NK-92 (cell line): ENCODE results near the gene GTF2E1.
"Not testable (repeated sequence)": the region's sequence is repeated elsewhere in the genome, so short reads cannot be mapped to it uniquely, and the experiment has no call there.

Experiments used
- DNase-seq: peaks from one replicate; lab custom pipeline; 2025; ENCODE audit not compliant: unreplicated experiment; lab: John Stamatoyannopoulos, UW

The GTF2E1 gene

DNA sequence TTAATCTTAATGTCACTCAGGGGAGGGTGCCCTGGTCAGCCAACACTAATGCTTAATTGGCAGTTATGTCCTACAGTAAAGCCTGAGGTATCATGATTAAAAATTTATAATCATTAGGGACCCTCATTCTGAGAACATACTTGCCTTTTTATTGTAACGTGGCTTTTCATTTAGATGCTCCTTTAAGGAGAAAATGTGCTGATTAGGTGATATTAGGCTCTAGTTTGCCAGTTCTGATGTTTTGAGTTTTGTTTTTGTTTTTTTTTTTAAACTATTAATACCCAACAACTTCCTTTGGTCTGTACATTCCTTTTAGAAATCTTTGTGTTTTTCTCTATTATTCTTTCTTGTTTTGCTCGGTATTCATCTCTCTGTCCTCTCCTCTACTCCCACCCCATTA is 10.3 kb downstream of the GTF2E1 start:
- no peak for DNase-seq

DNA sequence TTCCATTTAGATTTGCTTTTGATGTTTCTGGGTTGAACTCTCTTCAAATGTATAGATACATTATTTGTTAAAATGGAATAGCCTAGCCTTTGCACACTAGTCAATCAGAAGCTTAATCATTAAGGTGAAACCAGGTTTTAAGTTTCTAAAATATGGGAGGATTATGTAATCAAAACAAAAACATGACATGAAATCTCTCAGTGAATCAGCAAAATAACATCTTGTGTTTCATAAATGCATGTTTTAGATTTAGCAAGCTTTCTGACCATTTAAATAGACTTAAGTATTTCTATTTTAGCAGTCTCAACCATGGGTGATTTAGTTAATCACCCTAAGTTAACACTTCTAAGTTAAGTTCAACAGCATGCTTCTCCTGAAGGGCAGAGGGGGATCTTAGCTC is 11.3 kb downstream of the GTF2E1 start:
- DNase-seq, result no peak

DNA sequence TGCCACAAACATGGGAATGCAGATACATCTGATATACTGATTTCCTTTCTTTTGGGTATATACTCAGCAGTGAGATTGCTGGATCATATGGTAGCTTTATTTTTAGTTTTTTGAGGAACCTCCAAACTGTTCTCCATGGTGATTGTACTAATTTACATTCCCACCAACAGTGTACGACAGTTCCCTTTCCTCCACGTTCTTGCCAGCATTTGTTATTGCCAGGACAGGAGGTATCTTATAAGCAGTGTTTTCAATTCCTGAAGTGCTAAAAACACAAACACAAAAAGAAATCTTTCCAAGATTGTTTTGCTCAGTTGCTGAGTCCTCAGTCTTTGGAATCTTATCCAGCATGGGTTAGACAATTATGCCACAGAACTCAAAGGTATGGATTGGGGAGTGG is 13.5 kb downstream of the GTF2E1 start:
- DNase-seq, result no peak

DNA sequence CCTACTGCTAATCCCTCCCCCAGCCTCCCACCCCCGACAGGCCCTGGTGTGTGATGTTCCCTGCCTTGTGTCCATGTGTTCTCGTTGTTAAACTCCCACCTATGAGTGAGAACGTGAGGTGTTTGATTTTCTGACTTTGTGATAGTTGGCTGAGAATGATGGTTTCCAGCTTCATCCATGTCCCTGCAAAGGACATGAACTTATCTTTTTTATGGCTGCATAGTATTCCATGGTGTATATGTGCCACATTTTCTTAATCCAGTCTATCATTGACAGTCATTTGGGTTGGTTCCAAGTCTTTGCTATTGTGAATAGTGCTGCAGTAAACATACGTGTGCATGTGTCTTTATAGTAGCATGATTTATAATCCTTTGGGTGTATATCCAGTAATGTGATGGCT is 16.0 kb downstream of the GTF2E1 start:
- DNase-seq, result not testable (repeated sequence)

DNA sequence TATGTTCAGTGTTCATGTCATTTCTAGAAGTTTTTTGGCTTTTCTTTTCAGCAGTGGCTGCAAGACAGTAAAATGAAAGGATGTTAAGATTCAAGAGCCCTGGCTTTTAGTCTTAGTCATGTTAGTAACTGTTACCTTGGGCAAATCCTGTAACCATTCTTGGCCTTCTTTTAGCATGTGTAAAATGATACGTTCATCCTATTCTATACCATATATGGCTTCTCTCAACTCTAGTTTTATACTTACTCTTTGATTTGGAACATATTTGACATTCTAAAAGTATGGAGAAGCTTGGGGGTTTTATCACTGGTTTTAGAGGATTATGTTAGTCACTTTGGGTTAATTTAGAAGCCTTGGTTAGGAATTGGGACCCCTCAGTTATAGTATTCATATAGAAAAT is 20.1 kb downstream of the GTF2E1 start:
- DNase-seq, result no peak

DNA sequence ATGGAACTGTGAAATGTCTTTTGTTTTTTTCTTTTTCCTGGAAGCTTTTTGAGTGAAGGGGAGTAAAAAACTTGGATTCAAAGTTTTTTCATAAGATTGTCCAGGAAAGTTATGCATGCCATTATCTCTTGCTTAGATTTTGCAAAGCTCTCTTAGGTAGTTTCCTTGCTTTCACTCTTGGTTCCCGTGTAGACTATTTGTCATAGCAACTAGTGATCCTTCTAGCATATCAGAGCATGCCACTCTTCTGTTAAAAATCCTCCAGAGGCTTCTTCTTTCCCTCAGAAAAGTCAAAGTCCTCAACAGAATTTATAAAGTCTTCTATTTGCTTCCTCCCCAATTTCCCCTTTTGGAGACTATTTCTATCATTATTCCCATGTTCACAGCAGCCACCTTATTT is 21.1 kb downstream of the GTF2E1 start:
- no peak for DNase-seq

DNA sequence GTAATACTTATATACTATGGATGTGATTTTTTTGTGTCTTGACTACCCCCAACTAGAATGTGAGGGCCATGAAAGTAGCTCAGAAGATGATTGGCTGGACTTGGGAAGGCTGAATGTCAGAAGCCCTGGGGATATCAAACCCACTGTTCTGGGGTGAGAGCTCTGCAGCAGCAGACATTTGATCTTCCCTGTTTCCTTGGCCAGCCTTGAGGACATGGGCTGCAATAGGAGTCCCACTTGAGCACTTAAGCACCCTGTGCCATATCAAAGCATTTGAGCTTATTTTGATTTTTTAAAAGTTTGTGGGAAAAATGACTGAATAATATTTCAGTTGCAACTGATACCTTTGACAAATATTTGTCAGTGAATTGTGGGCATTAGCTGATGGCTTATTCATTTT is 21.7 kb downstream of the GTF2E1 start:
- no peak for DNase-seq

DNA sequence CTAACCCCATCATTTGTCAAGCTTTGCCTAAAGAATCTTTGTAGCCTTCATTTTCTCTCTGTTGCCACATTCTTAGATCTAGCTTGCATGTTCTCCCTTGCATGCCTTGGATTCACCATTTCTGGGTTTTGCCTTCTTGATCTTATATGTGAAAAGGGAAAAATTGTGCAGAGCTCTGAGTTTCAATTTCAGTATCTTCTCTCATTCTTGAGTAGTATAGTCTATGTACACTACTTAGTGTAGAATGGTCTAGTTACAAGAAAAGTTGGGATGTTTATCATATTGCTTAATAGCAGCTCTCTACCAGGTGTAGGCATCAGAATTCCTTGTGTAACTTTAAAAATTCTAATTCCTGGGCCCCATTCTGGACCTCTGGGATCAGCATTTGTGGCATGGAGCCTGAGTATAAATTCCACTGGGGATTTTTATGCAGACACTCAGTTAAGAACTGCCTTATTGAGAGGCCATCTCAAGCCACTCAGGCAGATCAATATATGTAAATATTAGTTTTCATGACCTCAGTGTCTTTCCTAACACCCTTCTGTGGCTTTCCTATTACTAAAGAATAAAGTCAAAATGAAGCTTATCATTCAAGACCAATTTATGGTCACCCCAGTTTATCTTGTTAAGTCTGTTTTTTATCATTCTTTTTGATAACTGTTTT is 23.4 kb downstream of the GTF2E1 start:
- DNase-seq, result no peak

DNA sequence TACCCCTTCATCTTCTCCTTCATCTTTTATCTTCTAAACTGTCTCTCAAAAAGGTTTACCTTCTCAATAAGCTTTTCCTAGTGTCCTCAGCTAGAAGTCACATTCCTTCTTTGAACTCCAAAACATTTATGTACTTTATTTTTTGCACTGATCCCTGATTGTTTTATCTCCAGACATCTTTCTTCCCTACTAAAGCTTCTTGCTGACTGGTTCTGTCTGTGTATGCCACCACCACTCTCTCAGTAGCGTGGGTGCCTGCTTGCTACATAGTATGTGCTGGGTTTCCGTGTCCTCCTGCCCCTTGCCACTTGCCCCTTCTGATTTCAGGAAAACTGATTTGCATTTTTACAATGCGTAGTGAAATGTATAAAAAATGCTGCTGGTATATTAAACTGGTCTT is 24.0 kb downstream of the GTF2E1 start:
- DNase-seq, result no peak

DNA sequence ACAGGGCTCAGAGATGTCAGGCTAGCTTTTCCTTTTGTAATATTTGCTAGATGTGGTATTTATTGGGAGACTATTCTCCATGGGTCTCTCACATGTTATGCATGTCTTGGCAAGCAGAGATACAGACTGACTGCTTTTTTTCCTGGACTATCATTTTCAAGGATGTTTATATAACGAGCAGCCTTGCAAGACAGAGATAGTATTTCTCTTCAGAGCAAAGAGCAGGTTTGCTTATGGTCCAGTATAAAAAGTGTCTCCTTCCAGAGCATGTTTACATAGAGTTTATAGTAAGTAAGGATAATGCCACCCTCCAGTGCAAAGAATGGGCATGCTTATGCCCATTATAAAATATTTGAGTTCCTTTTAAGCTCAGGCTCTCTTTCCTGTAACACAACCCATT is 24.6 kb downstream of the GTF2E1 start:
- no peak for DNase-seq

DNA sequence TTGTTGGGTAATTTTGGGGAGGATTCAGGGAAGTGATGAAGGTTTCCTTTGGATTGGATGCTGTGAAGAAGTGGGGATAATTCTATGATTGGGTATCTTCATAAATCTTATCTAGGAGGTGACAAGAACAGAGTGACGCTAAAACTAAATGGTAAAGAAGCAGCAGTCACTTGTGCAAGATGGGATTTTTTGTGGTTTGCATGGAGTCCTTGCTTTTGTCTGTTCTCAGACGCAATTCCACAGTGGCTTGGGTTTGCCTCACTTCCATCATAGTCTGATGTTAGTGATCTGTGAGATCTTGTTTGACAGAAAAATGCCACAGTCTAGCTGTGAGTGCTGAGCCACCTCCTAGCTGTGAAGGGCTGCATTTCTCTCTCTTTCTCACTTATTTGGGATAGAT is 26.9 kb downstream of the GTF2E1 start:
- DNase-seq, result no peak

DNA sequence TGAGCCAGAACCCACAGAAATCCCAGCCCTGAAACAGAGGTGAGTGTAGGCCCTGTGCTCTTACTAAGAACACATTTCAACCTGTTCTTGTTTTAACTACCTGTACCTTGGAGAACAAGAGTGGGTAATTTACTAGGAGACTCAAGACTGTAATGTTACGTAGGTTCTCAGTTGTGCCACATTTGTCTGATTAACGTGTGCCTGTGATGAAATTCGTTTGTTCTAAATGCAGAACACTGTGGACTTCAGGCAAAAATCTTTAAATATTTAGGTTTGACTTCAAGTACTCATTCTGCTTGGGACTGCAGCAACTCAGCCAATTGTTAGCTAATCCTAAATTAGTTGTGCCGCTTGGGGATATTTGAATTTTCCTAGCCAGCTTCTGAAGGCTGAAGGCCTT is 28.3 kb downstream of the GTF2E1 start:
- DNase-seq, result no peak

DNA sequence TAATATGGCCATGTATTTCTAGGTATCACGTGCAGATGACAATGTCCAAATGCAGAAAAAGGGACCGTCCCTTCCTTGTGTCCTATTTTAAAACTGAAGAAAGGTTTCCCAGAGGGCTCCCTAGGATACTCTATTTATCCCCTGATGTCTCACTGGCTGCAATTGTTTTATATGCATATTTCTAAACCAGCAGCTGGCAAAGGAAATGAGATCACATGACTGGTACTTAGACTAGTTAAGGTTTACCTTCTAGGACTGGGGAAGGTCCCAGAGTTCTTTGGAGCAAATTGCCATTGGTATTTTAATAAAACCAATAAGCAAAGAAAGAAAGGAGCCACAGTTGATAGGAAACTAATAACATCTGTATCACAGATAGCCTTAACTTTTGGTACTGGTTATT is 29.5 kb downstream of the GTF2E1 start:
- no peak for DNase-seq

DNA sequence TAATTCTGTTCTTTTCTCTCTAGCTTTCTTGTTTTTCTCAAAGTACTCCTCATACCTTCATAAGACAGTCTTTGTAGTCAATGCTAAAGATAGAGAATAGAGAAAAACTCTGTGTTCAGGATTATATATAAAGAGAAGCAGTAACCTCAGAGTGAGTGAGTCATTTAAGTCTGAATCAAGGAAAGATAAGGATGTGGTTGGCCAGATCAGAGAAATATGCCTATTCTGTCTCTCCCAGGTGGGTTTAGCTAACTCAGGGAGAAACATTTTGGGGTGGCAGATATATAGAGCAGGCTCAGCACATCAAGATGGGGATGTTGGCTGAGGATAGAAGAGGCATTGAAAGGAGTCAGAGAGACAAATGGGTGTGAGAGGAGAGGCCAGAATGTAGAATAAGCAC is 31.4 kb downstream of the GTF2E1 start:
- DNase-seq, result no peak

DNA sequence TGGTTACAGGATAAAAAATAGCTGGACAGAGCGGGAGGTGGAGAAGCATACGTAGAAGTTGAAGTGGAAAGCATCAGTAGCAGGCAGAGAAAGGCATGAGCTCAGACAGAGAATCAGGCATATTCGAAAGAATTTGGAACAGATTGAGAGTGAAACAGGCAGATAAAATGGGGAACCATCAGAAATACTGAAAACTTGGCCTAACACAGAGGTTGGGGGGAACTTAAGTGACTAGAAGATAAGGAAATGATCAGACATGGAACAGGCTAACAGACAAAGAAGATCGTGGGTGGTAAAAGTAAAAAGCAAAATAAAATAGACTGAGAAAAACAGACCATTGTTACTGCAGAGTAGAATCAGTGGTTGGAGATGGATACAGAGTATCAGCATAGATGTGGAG is 32.9 kb downstream of the GTF2E1 start:
- no peak for DNase-seq

DNA sequence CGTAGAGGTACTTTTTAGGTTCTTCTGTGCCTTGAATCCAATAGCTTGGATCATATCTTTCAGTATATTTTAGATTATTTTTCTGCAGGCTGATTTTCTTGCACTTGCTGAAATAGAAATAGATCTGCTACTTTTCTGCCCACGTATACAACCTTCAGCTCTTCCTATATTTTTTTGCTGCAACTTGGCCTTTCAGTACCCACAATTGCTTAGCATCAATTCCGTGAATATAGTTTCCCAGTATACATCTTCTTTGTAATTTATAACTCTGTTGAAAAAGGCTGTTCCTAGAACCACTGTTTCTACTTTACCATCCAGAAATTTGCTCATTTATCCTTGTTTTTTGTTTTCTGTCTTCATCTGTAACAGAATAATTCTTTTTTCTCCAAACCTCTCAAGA is 36.2 kb downstream of the GTF2E1 start:
- DNase-seq, result no peak

DNA sequence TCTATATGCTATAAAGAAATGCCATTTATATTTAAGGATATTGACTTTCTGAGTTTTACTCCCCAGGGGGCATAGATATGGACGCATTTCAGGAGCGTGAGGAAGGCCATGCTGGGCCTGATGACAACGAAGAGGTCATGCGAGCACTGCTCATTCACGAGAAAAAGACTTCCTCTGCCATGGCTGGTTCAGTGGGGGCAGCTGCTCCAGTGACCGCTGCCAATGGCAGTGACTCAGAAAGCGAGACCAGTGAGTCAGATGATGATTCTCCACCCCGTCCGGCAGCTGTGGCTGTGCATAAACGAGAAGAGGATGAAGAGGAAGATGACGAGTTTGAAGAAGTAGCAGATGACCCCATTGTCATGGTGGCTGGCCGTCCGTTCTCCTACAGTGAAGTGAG is 38.4 kb downstream of the GTF2E1 start:
- no peak for DNase-seq

DNA sequence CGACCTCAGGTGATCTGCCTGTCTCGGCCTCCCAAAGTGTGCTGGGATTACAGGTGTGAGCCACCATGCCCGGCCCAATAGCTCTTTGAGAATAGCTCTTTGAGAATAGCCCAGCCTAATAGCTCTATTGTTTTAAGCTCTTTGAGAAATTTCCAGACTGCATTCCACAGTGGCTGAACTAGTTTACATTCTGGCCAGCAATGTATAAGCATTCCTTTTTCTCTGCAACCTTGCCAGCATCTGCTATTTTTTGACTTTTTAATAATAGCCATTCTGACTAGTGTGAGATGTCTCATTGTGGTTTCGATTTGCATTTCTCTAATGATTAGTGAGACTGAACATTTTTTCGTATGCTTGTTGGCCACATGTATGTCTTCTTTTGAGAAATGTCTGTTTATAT is 43.3 kb downstream of the GTF2E1 start:
- DNase-seq, result not testable (repeated sequence)

DNA sequence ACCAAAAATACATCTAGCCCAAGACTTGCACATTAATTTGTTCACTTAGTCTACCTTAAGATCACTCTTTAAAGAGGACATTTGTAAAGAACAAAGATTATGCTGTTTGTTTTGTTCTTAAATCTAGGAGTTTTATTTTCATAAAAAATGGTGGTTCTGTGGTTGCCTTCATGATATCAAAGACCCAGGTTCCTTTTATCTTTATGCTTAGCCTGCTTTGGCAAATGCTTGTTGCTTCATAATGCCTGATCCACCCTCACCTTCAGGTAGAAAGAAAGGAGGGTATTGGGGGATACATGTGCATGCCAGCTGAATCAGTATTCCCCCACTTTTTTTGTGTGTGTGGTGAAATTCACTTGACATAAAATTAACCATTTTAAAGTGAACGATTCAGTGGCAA is 48.5 kb downstream of the GTF2E1 start:
- DNase-seq, result no peak

DNA sequence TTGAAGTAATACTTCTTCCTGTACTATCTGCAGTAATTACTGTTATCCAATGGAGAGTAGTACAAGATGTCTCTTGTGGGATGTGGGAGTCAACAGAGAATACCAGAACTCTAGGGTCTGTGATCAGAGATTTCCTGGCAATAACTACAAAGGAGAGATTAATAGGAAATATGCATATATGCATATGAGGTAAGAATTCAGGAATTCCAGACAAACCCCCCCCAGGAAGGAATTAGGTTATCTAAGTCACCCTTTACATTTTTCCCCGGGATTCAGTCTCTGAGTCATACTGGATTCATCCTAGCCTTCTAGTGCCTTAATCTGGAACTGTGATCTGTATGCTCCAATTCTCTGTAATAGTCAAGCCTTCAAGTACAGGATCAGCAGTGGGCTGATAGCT is 49.4 kb downstream of the GTF2E1 start:
- no peak for DNase-seq

DNA sequence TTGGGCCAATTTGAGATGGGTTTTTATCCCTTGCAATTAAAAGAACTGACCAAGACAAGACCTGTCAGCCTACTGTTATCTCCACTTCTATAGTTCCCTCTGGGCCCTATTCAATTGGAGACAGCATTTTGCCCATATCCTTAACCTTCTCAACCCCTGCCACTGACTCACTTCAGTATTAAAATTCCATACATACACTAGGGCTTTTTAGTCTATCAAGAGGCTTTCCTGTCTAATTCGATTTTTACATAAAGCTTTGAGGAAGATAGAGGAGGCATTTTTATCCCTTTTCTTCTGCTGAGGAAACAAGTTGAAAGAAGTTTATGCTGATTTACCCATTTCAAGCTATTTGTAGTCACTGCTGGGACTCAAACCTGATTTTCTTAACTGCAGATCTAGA is 51.1 kb downstream of the GTF2E1 start:
- DNase-seq, result no peak

DNA sequence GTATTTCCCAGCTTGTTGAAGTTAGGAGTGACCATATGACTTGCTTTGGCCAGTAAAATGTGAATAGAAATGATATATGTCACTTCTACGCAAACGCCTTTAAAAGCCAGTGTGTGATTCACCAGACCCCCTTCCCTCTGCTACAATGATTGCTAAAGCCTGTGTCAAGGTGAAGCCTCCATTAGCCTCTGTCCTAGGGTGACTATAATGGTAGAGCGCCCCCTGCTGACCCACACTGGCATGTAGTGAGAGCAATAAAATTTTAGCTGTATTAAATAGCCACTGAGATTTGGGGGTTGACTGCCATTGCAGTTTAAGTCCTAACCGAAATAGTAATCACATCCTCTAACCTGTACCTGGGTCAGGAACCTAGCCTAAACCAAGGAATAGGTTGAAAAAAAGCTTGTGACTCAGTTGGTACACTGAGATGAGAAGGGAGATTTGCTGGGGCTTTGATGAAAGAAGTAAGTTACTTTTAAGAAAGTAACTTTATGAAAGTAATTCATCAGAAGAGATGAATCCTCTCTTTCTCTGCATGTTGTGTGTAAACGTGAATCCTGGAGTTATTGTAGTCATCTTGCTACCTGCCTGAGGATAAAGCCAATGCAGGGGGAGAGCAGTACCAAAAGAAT is 52.6 kb downstream of the GTF2E1 start:
- DNase-seq, result peak; percentile 15

DNA sequence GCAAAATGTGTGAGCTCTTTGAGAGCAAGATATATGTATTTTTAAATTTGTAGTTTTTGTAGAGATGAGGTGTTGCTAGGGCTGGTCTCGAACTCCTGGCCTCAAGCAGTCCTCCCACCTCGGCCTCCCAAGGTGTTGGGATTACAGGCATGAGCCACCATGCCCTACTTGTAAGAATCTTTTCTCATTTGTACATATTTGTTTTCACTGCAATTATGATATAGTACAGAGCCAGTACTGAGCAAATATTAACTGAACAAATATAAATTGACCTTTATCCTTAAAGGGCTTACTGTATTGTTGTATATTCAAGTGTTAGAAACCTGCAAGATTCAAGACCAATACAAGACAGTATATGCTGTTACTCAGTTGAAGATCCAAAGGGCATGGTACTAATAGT is 53.4 kb downstream of the GTF2E1 start:
- no peak for DNase-seq
